HUES6 (cell line): ENCODE measurements around the gene LSM14A.
"Not testable (repeated sequence)": the region's sequence is repeated elsewhere in the genome, so short reads cannot be mapped to it uniquely, and the experiment has no call there.

ENCODE experiments used
- H3K27ac ChIP-seq: 2 replicates; pipeline ENCODE4 v1.7.0; 2013; ENCODE audit warnings: low read depth, mild to moderate bottlenecking, low read length, inconsistent platforms
- H3K27me3 ChIP-seq: 2 replicates; pipeline ENCODE4 v1.6.1; 2013; ENCODE audit warnings: low read length; ENCODE audit not compliant: control insufficient read depth, insufficient read depth
- H3K36me3 ChIP-seq: 2 replicates; pipeline ENCODE4 v1.6.1; 2013; ENCODE audit warnings: low read length; ENCODE audit not compliant: control insufficient read depth, insufficient read depth
- H3K4me1 ChIP-seq: 2 replicates; pipeline ENCODE4 v1.6.1; 2013; ENCODE audit warnings: low read length; ENCODE audit not compliant: control insufficient read depth, insufficient read depth
- H3K4me3 ChIP-seq: 2 replicates; pipeline ENCODE4 v1.5.1; 2013; ENCODE audit warnings: low read depth, low read length
- H3K9ac ChIP-seq: one replicate; pipeline ENCODE4 v1.6.1; 2013; ENCODE audit warnings: mild to moderate bottlenecking, low read length
- H3K9me3 ChIP-seq: 2 replicates; pipeline ENCODE4 v1.6.1; 2013; ENCODE audit warnings: low read depth, low read length; ENCODE audit not compliant: control insufficient read depth, insufficient read depth

The LSM14A gene

DNA sequence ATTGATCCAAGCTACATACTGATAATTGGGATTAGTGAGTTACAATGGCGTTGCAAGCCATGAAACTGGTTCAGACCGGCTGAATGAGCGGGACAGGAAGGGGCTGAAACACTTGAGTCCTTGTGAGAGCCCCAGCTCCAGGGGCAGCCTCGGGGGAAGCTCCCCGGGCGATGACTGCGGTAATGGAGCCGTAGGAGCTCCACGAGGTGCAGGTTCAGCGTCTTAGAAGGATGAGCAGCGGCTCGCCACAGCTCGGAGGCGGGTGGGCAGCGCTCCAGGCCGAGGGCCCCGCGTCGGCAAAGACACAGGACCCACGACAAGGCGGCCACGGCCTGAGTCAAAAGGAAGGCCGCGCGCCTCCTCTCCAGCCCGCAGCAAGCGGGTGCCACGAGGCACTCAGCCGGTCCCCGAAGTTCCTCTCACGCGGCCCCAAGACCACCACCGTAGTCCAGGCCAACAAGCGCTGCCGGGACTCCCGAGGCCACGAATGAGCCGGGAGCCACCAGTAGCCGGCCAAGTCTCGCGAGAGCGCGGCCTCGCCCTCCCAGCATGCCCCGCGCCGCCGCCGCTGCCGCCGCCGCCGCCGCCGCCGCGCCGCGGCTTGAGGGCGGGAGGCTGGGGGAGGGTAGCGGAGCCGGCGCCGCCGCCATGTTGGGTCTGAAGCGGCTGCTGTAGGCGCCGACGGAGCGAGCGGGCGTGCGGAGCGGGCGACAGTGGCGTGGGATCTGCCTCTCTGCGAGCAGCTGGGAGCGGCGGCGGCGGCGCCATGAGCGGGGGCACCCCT lies at the start of gene LSM14A:
Gene LSM14A, plus strand, starts transcription at position 628 of the 784 bp plus-strand sequence. Its CDS starts 139 bp downstream, at position 767.
- Histone ChIP-seq H3K27ac (peak within 1 kb of the TSS; percentile 100), H3K36me3 (peaks cover 10% of the 10 kb centered on the region; the same call in 1 of the 2 replicates), H3K27me3 (no peaks in the 10 kb centered on the region), H3K4me3 (peak within 1 kb of the TSS; percentile 100), H3K9ac (peak within 1 kb of the TSS; percentile 99), H3K9me3 (no peaks in the 10 kb centered on the region), H3K4me1 (peaks cover 16% of the 10 kb centered on the region)

DNA sequence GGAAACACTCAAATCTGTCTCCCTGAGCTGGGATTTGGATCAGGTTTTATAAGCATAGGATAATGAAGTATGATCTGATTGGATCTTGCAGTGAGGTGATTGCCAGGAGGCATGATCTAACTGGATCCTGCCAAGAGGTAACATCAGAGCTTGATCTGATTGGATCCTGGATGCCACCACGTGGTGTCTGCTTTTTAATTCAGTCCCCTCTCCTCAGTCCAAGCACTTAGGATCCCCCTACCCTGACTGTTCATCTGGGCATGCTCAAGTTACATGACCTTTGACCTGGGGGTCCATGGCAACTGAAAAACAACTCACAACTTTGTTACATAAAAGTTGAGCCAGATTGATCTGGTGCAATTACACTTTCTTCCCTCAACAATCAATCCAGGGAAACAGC lies 47.5 kb upstream of the LSM14A start:
- no peak overlapping the region for H3K27ac ChIP-seq
- H3K4me1 ChIP-seq = no peaks in the 10 kb centered on the region
- H3K36me3 ChIP-seq = no peaks in the 10 kb centered on the region
- no peaks in the 10 kb centered on the region for H3K9me3 ChIP-seq
- H3K27me3 ChIP-seq = no peaks in the 10 kb centered on the region
- H3K4me3 ChIP-seq = no peak overlapping the region
- no peak overlapping the region for H3K9ac ChIP-seq

DNA sequence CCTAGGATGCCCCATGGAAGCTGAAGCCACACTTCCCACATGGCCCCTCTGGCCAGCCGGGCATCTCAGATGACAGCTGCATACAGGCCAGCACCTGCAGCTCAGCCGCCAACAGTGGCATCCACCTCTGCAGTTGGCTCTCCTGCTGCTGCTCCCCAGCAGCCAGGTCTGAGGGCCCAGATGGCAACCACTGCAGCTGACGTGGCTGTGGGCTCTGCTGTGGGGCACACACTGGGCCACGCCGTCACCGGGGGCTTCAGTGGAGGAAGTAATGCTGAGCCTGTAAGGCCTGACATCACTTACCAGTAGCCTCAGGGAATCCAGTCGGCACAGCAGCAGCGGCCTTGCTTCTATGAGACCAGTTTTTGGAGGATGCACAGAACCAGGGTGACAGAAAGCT lies 45.3 kb upstream of the LSM14A start:
- H3K27ac ChIP-seq = no peak overlapping the region
- no peaks in the 10 kb centered on the region for H3K4me1 ChIP-seq
- H3K4me3 ChIP-seq = no peak overlapping the region
- no peaks in the 10 kb centered on the region for H3K9me3 ChIP-seq
- no peak overlapping the region for H3K9ac ChIP-seq
- no peaks in the 10 kb centered on the region for H3K27me3 ChIP-seq
- no peaks in the 10 kb centered on the region for H3K36me3 ChIP-seq

DNA sequence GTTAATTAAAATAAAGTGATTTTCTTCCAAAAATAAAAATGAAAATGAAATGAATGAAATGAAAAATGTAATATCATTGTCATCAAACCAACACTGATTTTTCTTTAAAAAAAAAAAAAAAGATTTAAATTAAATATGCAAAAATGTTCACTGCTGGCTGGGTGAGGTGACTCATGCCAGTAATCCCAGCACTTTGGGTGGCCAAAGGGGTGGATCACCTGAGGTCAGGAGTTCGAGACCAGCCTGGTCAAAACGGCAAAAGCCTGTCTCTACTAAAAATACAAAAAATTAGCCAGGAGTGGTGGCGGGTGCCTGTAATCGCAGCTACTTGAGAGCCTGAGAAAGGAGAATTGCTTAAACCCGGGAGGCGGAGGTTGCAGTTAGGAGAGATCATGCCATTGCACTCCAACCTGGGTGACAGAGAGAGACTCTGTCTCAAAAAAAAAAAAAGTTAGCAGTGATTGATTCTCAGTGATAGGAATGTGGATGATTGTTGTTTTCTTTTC lies 44.6 kb upstream of the LSM14A start:
- H3K9ac ChIP-seq = no peak overlapping the region
- H3K27me3 ChIP-seq = no peaks in the 10 kb centered on the region
- no peaks in the 10 kb centered on the region for H3K36me3 ChIP-seq
- no peak overlapping the region for H3K27ac ChIP-seq
- no peaks in the 10 kb centered on the region for H3K4me1 ChIP-seq
- no peaks in the 10 kb centered on the region for H3K9me3 ChIP-seq
- H3K4me3 ChIP-seq = no peak overlapping the region

DNA sequence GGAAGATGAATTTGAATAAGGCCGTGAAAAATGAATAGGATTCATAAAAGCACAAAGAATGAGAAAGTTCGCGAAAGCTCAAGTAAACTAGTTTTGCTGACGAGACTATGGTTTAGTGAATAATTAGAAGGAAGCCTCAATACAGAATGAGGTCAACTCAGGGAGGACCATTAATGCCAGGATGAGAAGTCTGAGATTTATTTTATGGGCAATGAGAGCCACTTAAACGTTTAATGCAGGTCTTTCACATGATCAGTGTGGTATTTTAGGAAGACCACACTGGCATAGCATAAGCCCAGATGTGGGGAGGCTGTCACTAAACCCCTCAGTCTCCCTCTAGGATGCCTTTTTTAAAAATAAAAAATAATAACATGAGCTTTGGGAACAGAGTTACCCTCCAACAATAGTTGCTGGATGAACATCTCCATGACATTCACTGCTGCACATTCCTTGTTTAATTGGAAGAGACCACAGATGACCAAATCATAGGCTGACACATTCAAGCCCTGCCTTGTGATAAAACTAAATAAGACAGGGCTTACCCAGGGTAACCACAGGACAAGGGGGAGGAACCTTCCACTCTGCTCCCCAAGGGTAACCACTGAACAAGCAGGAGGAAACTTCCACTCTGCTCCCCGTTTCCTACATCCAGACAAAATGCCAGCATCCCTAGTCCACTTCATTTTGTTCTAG lies 43.6 kb upstream of the LSM14A start:
- no peaks in the 10 kb centered on the region for H3K4me1 ChIP-seq
- no peaks in the 10 kb centered on the region for H3K36me3 ChIP-seq
- H3K27ac ChIP-seq = no peak overlapping the region
- no peaks in the 10 kb centered on the region for H3K9me3 ChIP-seq
- H3K9ac ChIP-seq = no peak overlapping the region
- H3K27me3 ChIP-seq = no peaks in the 10 kb centered on the region
- no peak overlapping the region for H3K4me3 ChIP-seq

DNA sequence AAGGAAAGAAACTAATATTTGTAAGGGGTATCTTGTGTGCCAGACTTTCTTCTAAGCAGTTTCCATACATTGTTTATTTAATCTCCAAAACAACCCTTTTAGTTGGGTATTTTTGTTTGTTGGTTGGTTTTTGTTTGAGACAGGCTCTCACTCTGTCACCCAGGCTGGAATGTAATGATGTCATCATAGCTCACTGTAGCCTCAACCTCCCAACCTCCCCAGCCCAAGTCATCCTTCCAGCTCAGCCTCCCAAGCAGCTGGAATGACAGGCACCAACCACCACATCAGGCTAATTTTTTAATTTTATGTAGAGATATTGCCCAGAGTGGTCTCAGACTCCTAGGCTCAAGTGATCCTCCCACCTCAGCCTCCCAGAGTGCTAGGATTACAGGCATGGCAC lies 41.2 kb upstream of the LSM14A start:
- Histone ChIP-seq H3K9ac (no peak overlapping the region), H3K27ac (no peak overlapping the region), H3K36me3 (no peaks in the 10 kb centered on the region), H3K9me3 (no peaks in the 10 kb centered on the region), H3K27me3 (no peaks in the 10 kb centered on the region), H3K4me3 (no peak overlapping the region), H3K4me1 (no peaks in the 10 kb centered on the region)

DNA sequence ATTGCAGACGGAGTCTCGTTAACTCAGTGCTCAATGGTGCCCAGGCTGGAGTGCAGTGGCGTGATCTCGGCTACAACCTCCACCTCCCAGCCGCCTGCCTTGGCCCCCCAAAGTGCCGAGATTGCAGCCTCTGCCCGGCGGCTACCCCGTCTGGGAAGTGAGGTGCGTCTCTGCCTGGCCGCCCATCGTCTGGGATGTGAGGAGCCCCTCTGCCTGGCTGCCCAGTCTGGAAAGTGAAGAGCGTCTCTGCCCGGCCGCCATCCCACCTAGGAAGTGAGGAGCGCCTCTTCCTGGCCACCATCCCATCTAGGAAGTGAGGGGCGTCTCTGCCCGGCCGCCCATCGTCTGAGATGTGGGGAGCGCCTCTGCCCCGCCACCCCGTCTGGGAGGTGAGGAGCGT lies 40.2 kb upstream of the LSM14A start:
- H3K4me1 ChIP-seq, H3K27ac ChIP-seq, H3K9me3 ChIP-seq, H3K27me3 ChIP-seq, H3K36me3 ChIP-seq, H3K4me3 ChIP-seq, H3K9ac ChIP-seq: not testable (repeated sequence)

DNA sequence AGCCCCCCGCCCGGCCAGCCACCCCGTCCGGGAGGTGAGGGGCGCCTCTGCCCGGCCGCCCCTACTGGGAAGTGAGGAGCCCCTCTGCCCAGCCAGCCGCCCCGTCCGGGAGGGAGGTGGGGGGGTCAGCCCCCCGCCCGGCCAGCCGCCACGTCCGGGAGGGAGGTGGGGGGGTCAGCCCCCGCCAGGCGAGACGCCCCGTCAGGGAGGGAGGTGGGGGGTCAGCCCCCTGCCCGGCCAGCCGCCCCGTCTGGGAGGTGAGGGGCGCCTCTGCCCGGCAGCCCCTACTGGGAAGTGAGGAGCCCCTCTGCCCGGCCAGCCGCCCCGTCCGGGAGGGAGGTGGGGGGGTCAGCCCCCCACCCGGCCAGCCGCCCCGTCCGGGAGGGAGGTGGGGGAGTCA lies 39.6 kb upstream of the LSM14A start:
- not testable (repeated sequence) for H3K27ac ChIP-seq, H3K4me1 ChIP-seq, H3K4me3 ChIP-seq, H3K27me3 ChIP-seq, H3K9me3 ChIP-seq, H3K36me3 ChIP-seq, H3K9ac ChIP-seq

DNA sequence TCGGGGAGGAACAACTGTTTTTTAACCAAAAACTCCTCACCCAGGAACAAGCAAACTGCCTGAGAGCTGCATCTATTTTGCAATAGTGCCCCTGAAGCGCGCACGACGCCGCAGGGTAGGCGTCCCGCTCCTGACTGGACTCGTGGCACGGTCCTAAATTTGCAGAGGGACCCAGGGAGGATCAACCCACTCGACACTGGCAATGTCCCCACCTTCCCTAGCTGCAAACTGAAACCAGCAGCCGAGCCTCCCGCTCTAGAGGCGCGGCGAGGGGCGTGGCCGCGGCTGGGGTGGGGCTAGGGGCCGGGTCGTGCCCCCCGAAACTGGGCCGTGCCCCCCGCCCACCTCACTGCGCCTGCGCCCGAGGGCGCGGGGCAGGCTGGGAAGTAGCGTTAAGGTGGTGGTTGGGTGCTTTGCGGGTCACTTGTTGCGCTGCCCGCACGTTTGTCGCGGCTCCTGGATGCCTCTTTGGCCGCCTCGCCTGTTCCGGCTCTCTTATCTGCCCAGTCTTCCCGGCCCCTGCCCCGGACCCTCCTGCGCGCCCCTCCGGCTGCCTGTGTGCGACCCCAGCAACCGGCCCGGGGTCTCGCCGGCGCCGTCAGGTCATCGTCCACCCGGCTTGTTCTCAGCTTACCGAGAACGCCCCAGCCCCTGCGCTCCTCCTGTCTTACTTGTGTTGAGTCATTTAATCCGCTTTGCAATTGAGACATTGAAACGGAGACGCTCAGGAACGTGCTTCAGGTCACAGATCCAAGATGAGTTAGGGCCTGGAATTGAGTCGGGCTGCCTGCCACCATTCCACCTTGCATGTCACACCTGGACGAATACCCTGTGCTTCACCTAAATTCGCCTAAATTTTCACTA lies 37.9 kb upstream of the LSM14A start:
- Histone ChIP-seq H3K4me1 (no peaks in the 10 kb centered on the region), H3K9me3 (no peaks in the 10 kb centered on the region), H3K27me3 (no peaks in the 10 kb centered on the region), H3K27ac (0 out of 2 replicates have a peak overlapping the region, but pooled peaks have one; percentile 54), H3K36me3 (no peaks in the 10 kb centered on the region), H3K9ac (peak overlapping the region; percentile 62), H3K4me3 (peak overlapping the region; percentile 67)

DNA sequence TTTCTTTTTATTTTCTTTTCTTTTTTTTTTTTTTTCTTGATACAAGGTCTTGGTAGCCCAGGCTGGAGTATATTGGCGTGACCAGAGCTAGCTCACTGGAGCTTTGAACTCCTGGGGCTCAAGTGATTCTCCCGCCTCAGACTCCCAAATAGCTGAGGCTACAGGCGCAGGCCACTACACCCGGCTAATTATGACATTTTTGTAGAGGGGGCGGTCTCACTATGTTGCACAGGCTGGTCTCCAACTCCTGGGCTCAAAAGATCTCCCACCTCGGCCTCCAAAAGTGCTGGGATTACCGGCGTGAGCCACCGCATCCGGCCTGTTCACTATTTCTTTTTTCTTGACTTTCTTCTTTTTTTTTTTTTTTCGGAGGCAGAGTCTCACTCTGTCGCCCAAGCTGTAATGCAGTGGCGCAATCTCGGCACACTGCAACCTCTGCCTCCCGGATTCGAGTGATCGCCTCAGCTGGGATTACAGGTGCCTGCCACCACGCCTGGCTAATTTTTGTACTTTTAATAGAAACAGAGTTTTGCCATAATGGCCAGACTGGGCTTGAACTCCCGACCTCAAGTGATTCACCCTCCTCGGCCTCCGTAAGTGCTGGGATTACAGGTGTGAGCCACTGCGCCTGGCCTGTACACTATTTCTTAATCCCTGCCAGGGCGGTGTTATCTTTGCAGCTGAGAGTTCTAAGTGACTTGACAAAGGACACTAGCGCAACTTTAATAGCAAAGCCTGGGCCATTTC lies 37.1 kb upstream of the LSM14A start:
- Histone ChIP-seq H3K27me3 (no peaks in the 10 kb centered on the region), H3K9me3 (no peaks in the 10 kb centered on the region), H3K36me3 (no peaks in the 10 kb centered on the region), H3K9ac (peak overlapping the region; percentile 62), H3K4me3 (peak overlapping the region; percentile 67), H3K27ac (no peak overlapping the region), H3K4me1 (no peaks in the 10 kb centered on the region)
